ENCODE measurements around the gene APOBEC3B.

DNA sequence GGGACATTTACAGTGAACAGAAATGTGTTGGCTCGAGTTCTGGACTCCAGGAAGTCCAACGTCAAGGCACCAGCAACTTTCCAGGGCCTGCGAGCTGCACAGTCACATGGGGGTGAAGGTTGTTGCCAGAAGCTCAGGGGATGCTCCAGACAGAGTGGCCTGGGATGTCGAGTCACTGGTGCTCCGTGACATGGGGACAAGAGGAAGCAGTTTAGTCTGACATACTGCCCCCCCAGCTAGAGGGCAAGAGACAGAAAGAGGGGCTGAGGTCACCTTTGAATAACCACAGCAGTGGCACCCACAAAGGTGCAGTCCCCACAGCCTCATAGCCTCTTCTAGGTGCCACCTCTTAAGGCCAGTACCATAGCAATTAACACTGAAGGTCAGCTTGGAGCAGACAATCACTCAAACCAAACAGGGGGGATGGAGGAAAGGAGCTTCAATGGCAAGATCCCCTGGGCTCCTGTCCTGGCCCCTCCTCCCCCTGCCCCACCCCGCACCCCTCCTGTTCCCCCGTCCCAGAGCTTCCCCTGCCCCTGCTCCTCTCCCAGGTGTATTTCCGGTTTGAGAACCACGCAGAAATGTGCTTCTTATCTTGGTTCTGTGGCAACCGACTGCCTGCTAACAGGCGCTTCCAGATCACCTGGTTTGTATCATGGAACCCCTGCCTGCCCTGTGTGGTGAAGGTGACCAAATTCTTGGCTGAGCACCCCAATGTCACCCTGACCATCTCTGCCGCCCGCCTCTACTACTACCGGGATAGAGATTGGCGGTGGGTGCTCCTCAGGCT, 42.6 kb downstream of the APOBEC3B start:
- TF ChIP-seq, protein P1, sequence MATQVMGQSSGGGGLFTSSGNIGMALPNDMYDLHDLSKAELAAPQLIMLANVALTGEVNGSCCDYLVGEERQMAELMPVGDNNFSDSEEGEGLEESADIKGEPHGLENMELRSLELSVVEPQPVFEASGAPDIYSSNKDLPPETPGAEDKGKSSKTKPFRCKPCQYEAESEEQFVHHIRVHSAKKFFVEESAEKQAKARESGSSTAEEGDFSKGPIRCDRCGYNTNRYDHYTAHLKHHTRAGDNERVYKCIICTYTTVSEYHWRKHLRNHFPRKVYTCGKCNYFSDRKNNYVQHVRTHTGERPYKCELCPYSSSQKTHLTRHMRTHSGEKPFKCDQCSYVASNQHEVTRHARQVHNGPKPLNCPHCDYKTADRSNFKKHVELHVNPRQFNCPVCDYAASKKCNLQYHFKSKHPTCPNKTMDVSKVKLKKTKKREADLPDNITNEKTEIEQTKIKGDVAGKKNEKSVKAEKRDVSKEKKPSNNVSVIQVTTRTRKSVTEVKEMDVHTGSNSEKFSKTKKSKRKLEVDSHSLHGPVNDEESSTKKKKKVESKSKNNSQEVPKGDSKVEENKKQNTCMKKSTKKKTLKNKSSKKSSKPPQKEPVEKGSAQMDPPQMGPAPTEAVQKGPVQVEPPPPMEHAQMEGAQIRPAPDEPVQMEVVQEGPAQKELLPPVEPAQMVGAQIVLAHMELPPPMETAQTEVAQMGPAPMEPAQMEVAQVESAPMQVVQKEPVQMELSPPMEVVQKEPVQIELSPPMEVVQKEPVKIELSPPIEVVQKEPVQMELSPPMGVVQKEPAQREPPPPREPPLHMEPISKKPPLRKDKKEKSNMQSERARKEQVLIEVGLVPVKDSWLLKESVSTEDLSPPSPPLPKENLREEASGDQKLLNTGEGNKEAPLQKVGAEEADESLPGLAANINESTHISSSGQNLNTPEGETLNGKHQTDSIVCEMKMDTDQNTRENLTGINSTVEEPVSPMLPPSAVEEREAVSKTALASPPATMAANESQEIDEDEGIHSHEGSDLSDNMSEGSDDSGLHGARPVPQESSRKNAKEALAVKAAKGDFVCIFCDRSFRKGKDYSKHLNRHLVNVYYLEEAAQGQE (IDR thresholded peaks at IDR 0.05; ENCODE audit: borderline replicate concordance) = no peak
- TF ChIP-seq, protein P2, sequence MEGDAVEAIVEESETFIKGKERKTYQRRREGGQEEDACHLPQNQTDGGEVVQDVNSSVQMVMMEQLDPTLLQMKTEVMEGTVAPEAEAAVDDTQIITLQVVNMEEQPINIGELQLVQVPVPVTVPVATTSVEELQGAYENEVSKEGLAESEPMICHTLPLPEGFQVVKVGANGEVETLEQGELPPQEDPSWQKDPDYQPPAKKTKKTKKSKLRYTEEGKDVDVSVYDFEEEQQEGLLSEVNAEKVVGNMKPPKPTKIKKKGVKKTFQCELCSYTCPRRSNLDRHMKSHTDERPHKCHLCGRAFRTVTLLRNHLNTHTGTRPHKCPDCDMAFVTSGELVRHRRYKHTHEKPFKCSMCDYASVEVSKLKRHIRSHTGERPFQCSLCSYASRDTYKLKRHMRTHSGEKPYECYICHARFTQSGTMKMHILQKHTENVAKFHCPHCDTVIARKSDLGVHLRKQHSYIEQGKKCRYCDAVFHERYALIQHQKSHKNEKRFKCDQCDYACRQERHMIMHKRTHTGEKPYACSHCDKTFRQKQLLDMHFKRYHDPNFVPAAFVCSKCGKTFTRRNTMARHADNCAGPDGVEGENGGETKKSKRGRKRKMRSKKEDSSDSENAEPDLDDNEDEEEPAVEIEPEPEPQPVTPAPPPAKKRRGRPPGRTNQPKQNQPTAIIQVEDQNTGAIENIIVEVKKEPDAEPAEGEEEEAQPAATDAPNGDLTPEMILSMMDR (IDR thresholded peaks at IDR 0.05; ENCODE audit: poor library complexity, severe bottlenecking) = no peak
- TF ChIP-seq EZH2 (IDR thresholded peaks at IDR 0.05; ENCODE audit: borderline replicate concordance, insufficient read depth, low read length, poor library complexity, severe bottlenecking) (no peak), POLR2AphosphoS5 (IDR thresholded peaks at IDR 0.05) (no peak), SMC3 (conservative IDR thresholded peaks at IDR 0.05; ENCODE audit: poor library complexity) (no peak), TAF1 (IDR thresholded peaks at IDR 0.05; ENCODE audit: low read depth) (no peak), EP300 (conservative IDR thresholded peaks at IDR 0.05; ENCODE audit: poor library complexity, severe bottlenecking) (no peak), MXI1 (conservative IDR thresholded peaks at IDR 0.05; ENCODE audit: poor library complexity, severe bottlenecking) (no peak)

Measured in neural cell (in vitro differentiated cells).